HepG2 (cell line): ENCODE data around the gene TRPC4AP. TPM values are rescaled to one million over a fixed set of nuclear protein-coding genes. Genes with fewer than 3 reads are reported as not detected.

Experiments used
- CBX1 ChIP-seq: IDR thresholded peaks from one replicate; pipeline ENCODE4 v1.6.1; 2016; ENCODE audit warnings: antibody characterized with exemption, low read depth
- ELF1 ChIP-seq: sonication (generic); formaldehyde crosslinking; IDR thresholded peaks from 2 replicates; pipeline ENCODE4 v1.4.0; 2020; ENCODE audit warnings: missing genetic modification reagents
- HNF4G ChIP-seq, 2 experiments: sonication (generic) in 1 of 2; formaldehyde crosslinking in 1 of 2; IDR thresholded peaks; 2 replicates each; pipeline versions ENCODE4 v1.4.0 to v1.6.1; 2011 to 2020; ENCODE audit warnings: borderline replicate concordance in 2 of 2, low read depth in 2 of 2, mild to moderate bottlenecking in 2 of 2, low read length in 1 of 2, missing genetic modification reagents in 1 of 2, moderate library complexity in 1 of 2
- KDM6A ChIP-seq: IDR thresholded peaks from 2 replicates; pipeline ENCODE4 v1.6.1; 2016; ENCODE audit warnings: low read depth
- LCORL ChIP-seq, 2 experiments: fragments of 450-650 bp in 1 of 2; sonication (generic) in 1 of 2; formaldehyde crosslinking in 1 of 2; IDR thresholded peaks; 2 replicates each; pipeline versions ENCODE4 v1.5.0 to v1.6.1; 2017 to 2020; ENCODE audit warnings: antibody characterized with exemption in 1 of 2, missing genetic modification reagents in 1 of 2
- PRPF4 ChIP-seq: fragments of 200-400 bp; formaldehyde crosslinking; IDR thresholded peaks from 2 replicates; pipeline ENCODE4 v1.6.1; 2016; ENCODE audit warnings: low read length, low read depth; ENCODE audit not compliant: poor library complexity, severe bottlenecking
- SIN3B ChIP-seq: fragments of 150-350 bp; IDR thresholded peaks from 2 replicates; pipeline ENCODE4 v1.6.1; 2014; ENCODE audit warnings: low read length
- TCF7 ChIP-seq: sonication (generic); IDR thresholded peaks from 2 replicates; pipeline ENCODE4 v1.6.1; 2016; ENCODE audit warnings: antibody characterized with exemption, low read depth
- ZBTB20 ChIP-seq: sonication (generic); formaldehyde crosslinking; IDR thresholded peaks from 2 replicates; pipeline ENCODE4 v1.8.1; 2023; ENCODE audit warnings: missing genetic modification reagents, low read depth, mild to moderate bottlenecking, borderline replicate concordance
- ZNF382 ChIP-seq: sonication (generic); formaldehyde crosslinking; IDR thresholded peaks from 2 replicates; pipeline ENCODE4 v1.5.0; 2020; ENCODE audit warnings: missing genetic modification reagents, mild to moderate bottlenecking, borderline replicate concordance
- ZNF468 ChIP-seq: sonication (generic); formaldehyde crosslinking; IDR thresholded peaks from 2 replicates; pipeline ENCODE4 v1.8.0; 2022; ENCODE audit warnings: mild to moderate bottlenecking, moderate library complexity, missing genetic modification reagents
- ZNF552 ChIP-seq: sonication (generic); formaldehyde crosslinking; IDR thresholded peaks from 2 replicates; pipeline ENCODE4 v1.9.0; 2022; ENCODE audit warnings: missing genetic modification reagents, mild to moderate bottlenecking, borderline replicate concordance
- ZNF569 ChIP-seq: sonication (generic); formaldehyde crosslinking; IDR thresholded peaks from 2 replicates; pipeline ENCODE4 v1.5.0; 2020; ENCODE audit warnings: mild to moderate bottlenecking, missing genetic modification reagents, moderate library complexity, borderline replicate concordance
- ZNF672 ChIP-seq: sonication (generic); formaldehyde crosslinking; IDR thresholded peaks from 2 replicates; pipeline ENCODE4 v1.8.1; 2022; ENCODE audit warnings: missing genetic modification reagents
- polyA plus RNA-seq, 8 experiments: library from polyadenylated mRNA; depleted of rRNA in 3 of 8; stranded (reverse) in 7 of 8; unstranded in 1 of 8; fragments of >200 nt; fragmentation: Illumina TruSeq in 4 of 8; extraction: Trizol in 4 of 8; gene quantifications; 2 replicates each; pipeline versions ENCODE4 v1.2.1 to v1.2.3, GENCODE V29; 2011 to 2016; ENCODE audit warnings: low read depth in 4 of 8, missing spikeins in 1 of 8, mixed read lengths in 1 of 8; ENCODE audit not compliant: insufficient read depth in 1 of 8
- total RNA-seq, 5 experiments: library from RNA; depleted of rRNA; stranded (reverse); fragments of >200 nt; fragmentation: Illumina TruSeq; extraction: Trizol; gene quantifications; 2 replicates each; pipeline ENCODE4 v1.2.3, GENCODE V29; 2016; ENCODE audit warnings: low read depth in 1 of 5
- TF ChIP-seq, protein P1 (sequence below): sonication (generic); formaldehyde crosslinking; IDR thresholded peaks from 2 replicates; pipeline ENCODE4 v1.4.0; 2020; ENCODE audit warnings: missing genetic modification reagents
- TF ChIP-seq, protein P2 (sequence below): sonication (generic); formaldehyde crosslinking; IDR thresholded peaks from 2 replicates; pipeline ENCODE4 v1.9.0; 2022; ENCODE audit warnings: missing genetic modification reagents, mild to moderate bottlenecking, borderline replicate concordance
- TF ChIP-seq, protein P3 (sequence below): sonication (generic); formaldehyde crosslinking; IDR thresholded peaks from 2 replicates; pipeline ENCODE4 v1.8.0; 2022; ENCODE audit warnings: mild to moderate bottlenecking, missing genetic modification reagents
- TF ChIP-seq, protein P4 (sequence below): sonication (generic); formaldehyde crosslinking; IDR thresholded peaks from 2 replicates; pipeline ENCODE4 v1.4.0; 2020; ENCODE audit warnings: missing genetic modification reagents, mild to moderate bottlenecking, borderline replicate concordance

TRPC4AP gene
- total and polyA plus RNA-seq, 2 of the 13 experiments (the other 11 are each of a cell fraction or from before 2014, with no cell fraction given), result 136 to 137 TPM

DNA sequence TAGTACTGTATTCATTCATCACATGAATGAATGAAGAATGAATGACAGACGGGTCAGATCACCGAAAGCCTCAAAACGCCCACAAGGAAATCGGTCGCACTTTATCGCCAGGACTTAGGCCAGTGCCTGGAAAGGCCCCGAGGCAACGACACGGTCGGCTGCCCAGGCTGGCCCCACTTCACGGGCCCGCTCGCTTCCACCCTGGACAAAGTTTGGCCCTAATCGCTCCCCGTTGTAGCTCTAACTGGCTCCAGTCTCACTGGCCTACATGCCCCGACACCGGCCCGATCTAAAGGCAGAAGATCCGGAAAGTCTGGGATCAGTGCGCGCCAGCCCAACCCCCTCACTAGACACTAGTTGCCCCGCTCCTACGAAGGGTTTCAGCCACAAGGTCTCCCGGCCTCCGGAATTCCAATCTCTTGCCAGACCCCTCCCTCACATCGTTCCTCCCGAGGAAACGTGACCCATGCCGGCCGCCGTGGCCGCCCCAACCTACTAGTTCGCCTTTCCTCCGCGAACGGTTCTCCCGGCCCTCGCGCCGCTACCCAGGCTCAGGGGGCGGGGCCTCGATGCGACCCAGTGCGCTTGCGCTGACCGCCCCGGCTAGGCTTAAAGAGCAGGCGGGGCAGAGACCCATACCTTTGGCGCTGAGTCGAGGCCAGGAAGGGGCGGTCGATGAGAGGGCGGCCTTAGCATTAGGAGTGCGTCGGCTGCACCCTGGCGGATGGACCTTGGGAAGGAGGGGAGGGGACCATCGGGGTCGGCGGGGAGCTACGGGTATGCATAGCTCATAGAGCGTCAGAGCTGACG lies 137.2 kb downstream of the TRPC4AP start, which contains the start of the genes GSS and MYH7B (continued):
- TF ChIP-seq, protein P1, sequence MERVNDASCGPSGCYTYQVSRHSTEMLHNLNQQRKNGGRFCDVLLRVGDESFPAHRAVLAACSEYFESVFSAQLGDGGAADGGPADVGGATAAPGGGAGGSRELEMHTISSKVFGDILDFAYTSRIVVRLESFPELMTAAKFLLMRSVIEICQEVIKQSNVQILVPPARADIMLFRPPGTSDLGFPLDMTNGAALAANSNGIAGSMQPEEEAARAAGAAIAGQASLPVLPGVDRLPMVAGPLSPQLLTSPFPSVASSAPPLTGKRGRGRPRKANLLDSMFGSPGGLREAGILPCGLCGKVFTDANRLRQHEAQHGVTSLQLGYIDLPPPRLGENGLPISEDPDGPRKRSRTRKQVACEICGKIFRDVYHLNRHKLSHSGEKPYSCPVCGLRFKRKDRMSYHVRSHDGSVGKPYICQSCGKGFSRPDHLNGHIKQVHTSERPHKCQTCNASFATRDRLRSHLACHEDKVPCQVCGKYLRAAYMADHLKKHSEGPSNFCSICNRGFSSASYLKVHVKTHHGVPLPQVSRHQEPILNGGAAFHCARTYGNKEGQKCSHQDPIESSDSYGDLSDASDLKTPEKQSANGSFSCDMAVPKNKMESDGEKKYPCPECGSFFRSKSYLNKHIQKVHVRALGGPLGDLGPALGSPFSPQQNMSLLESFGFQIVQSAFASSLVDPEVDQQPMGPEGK (CRISPR knock-in tag), result peak; percentile 74
- TF ChIP-seq ZNF672, result 0 out of 2 replicates have a peak, but pooled peaks have one; percentile 79
- TF ChIP-seq ELF1 (CRISPR knock-in tag), result peak; percentile 78; the same call in 1 of the 2 replicates
- TF ChIP-seq, protein P2, sequence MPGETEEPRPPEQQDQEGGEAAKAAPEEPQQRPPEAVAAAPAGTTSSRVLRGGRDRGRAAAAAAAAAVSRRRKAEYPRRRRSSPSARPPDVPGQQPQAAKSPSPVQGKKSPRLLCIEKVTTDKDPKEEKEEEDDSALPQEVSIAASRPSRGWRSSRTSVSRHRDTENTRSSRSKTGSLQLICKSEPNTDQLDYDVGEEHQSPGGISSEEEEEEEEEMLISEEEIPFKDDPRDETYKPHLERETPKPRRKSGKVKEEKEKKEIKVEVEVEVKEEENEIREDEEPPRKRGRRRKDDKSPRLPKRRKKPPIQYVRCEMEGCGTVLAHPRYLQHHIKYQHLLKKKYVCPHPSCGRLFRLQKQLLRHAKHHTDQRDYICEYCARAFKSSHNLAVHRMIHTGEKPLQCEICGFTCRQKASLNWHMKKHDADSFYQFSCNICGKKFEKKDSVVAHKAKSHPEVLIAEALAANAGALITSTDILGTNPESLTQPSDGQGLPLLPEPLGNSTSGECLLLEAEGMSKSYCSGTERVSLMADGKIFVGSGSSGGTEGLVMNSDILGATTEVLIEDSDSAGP (CRISPR knock-in tag), result peak; percentile 98
- TF ChIP-seq KDM6A, result peak; percentile 75; the same call in 1 of the 2 replicates
- TF ChIP-seq, protein P3, sequence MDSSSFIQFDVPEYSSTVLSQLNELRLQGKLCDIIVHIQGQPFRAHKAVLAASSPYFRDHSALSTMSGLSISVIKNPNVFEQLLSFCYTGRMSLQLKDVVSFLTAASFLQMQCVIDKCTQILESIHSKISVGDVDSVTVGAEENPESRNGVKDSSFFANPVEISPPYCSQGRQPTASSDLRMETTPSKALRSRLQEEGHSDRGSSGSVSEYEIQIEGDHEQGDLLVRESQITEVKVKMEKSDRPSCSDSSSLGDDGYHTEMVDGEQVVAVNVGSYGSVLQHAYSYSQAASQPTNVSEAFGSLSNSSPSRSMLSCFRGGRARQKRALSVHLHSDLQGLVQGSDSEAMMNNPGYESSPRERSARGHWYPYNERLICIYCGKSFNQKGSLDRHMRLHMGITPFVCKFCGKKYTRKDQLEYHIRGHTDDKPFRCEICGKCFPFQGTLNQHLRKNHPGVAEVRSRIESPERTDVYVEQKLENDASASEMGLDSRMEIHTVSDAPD, result peak; percentile 92; the same call in 1 of the 2 replicates
- peak; percentile 46 for TF ChIP-seq SIN3B
- peak; percentile 90 for TF ChIP-seq ZNF552
- TF ChIP-seq PRPF4, result peak; percentile 78
- peak; percentile 86; the same call in 1 of the 2 replicates for TF ChIP-seq ZBTB20 (CRISPR knock-in tag)
- TF ChIP-seq HNF4G (IDR thresholded peaks at IDR 0.05; ENCODE audit: borderline replicate concordance, low read depth, low read length), result no peak; the same call in 1 of the 2 replicates
- TF ChIP-seq HNF4G (CRISPR knock-in tag; IDR thresholded peaks at IDR 0.05; ENCODE audit: borderline replicate concordance, low read depth), result peak; percentile 50; the same call in 1 of the 2 replicates
- 0 out of 2 replicates have a peak, but pooled peaks have one; percentile 85 for TF ChIP-seq ZNF468 (CRISPR knock-in tag)
- peak; percentile 97; the same call in 1 of the 2 replicates for TF ChIP-seq ZNF569
- peak; percentile 44; the same call in 1 of the 2 replicates for TF ChIP-seq TCF7
- no peak for TF ChIP-seq CBX1
- no peak for TF ChIP-seq LCORL (IDR thresholded peaks at IDR 0.05)
- TF ChIP-seq LCORL (CRISPR knock-in tag; IDR thresholded peaks at IDR 0.05), result peak; percentile 99
- TF ChIP-seq ZNF382 (CRISPR knock-in tag), result no peak
- TF ChIP-seq, protein P4, sequence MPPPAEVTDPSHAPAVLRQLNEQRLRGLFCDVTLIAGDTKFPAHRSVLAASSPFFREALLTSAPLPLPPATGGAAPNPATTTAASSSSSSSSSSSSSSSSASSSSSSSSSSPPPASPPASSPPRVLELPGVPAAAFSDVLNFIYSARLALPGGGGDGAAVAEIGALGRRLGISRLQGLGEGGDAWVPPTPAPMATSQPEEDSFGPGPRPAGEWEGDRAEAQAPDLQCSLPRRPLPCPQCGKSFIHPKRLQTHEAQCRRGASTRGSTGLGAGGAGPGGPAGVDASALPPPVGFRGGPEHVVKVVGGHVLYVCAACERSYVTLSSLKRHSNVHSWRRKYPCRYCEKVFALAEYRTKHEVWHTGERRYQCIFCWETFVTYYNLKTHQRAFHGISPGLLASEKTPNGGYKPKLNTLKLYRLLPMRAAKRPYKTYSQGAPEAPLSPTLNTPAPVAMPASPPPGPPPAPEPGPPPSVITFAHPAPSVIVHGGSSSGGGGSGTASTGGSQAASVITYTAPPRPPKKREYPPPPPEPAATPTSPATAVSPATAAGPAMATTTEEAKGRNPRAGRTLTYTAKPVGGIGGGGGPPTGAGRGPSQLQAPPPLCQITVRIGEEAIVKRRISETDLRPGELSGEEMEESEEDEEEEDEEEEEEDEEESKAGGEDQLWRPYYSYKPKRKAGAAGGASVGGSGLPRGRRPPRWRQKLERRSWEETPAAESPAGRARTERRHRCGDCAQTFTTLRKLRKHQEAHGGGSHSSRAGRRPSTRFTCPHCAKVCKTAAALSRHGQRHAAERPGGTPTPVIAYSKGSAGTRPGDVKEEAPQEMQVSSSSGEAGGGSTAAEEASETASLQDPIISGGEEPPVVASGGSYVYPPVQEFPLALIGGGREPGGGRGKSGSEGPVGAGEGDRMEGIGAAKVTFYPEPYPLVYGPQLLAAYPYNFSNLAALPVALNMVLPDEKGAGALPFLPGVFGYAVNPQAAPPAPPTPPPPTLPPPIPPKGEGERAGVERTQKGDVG (CRISPR knock-in tag), result peak; percentile 93
